Colonic mucosa (tissue), 4 donors: Measurements from ENCODE around the gene CCDC102A. TPM values are rescaled to one million over a fixed set of nuclear protein-coding genes. Genes with fewer than 3 reads are reported as not detected.

ENCODE experiments used
- DNase-seq: peaks from one replicate; pipeline ENCODE4 v3.0.0-alpha.2; 2020
- H3K27ac ChIP-seq: fragments of 200-600 bp; one replicate; pipeline ENCODE4 v1.8.0; 2021
- H3K27me3 ChIP-seq: fragments of 200-600 bp; one replicate; pipeline ENCODE4 v1.8.0; 2021
- H3K36me3 ChIP-seq: fragments of 200-600 bp; one replicate; pipeline ENCODE4 v1.8.0; 2021
- H3K4me1 ChIP-seq: fragments of 200-600 bp; one replicate; pipeline ENCODE4 v1.8.0; 2021; ENCODE audit warnings: mild to moderate bottlenecking
- H3K4me3 ChIP-seq: fragments of 200-600 bp; one replicate; pipeline ENCODE4 v1.8.0; 2021
- H3K9ac ChIP-seq, 2 donors: one replicate each; pipeline ENCODE4 v1.7.0; 2013; ENCODE audit warnings: control low read depth in 2 of 2, low read depth in 2 of 2, low read length in 2 of 2
- H3K9me3 ChIP-seq: fragments of 200-600 bp; one replicate; pipeline ENCODE4 v1.8.0; 2021
- CTCF ChIP-seq: fragments of 200-600 bp; IDR thresholded peaks from one replicate; pipeline ENCODE4 v1.8.0; 2022; ENCODE audit warnings: antibody characterized with exemption, mild to moderate bottlenecking
- intact Hi-C: fragments of 100-400 bp; cut with DNase I; formaldehyde crosslinking; loops from one replicate; pipeline ENCODE4 v1.14.1; 2022
- total RNA-seq, 2 donors: library from RNA; stranded (reverse); fragmentation: NEBNext Ultra II Directional in 1 of 2; extraction: Animal tissue kit (Norgen Biotek cat#: 25700) in 1 of 2; gene quantifications; one replicate each; pipeline ENCODE4 v1.2.1, GENCODE V29; 2021
- donor health status: healthy.
- donor health status: DM: no; HTN: no; CAD: no.
- donor health status: DM: no; HTN: no; CAD: no.

Gene CCDC102A
- total RNA-seq, 2 donors from 2014 or later, result 1.9 to 2.5 TPM

- Histone ChIP-seq H3K4me1 (no peaks in the 10 kb centered on the region), H3K9ac (no peak overlapping the region), H3K27me3 (no peaks in the 10 kb centered on the region), H3K4me3 (no peak overlapping the region), H3K9me3 (no peaks in the 10 kb centered on the region), H3K27ac (no peak overlapping the region), H3K36me3 (no peaks in the 10 kb centered on the region)
- no peak for DNase-seq
- no peak for TF ChIP-seq CTCF
- intact Hi-C loops, result no loop called here
Measured at GRCh38 chr16:57568173-57568678, 31.9 kb upstream of the CCDC102A start.

GRCh38 chr16:57567691-57568090 lies 31.3 kb upstream of the CCDC102A start:
- H3K9me3 ChIP-seq, result no peaks in the 10 kb centered on the region
- H3K27me3 ChIP-seq, result no peaks in the 10 kb centered on the region
- H3K36me3 ChIP-seq, result no peaks in the 10 kb centered on the region
- no peak overlapping the region for H3K4me3 ChIP-seq
- no peaks in the 10 kb centered on the region for H3K4me1 ChIP-seq
- no peak overlapping the region for H3K9ac ChIP-seq
- TF ChIP-seq CTCF, result no peak
- no peak for DNase-seq
- intact Hi-C loops, result no loop called here
- no peak overlapping the region for H3K27ac ChIP-seq

GRCh38 chr16:57566436-57566835 lies 30.1 kb upstream of the CCDC102A start:
- H3K9me3 ChIP-seq, result no peaks in the 10 kb centered on the region
- intact Hi-C loops, result no loop called here
- no peak overlapping the region for H3K4me3 ChIP-seq
- no peak for DNase-seq
- H3K4me1 ChIP-seq, result no peaks in the 10 kb centered on the region
- H3K36me3 ChIP-seq, result no peaks in the 10 kb centered on the region
- H3K27ac ChIP-seq, result no peak overlapping the region
- no peaks in the 10 kb centered on the region for H3K27me3 ChIP-seq
- no peak overlapping the region for H3K9ac ChIP-seq
- no peak for TF ChIP-seq CTCF

GRCh38 chr16:57565461-57565860 lies 29.1 kb upstream of the CCDC102A start:
- no peaks in the 10 kb centered on the region for H3K9me3 ChIP-seq
- DNase-seq, result no peak
- H3K4me3 ChIP-seq, result no peak overlapping the region
- no peaks in the 10 kb centered on the region for H3K36me3 ChIP-seq
- no peaks in the 10 kb centered on the region for H3K4me1 ChIP-seq
- TF ChIP-seq CTCF, result no peak
- intact Hi-C loops, result no loop called here
- no peak overlapping the region for H3K27ac ChIP-seq
- H3K9ac ChIP-seq, result no peak overlapping the region
- no peaks in the 10 kb centered on the region for H3K27me3 ChIP-seq

GRCh38 chr16:57564571-57565270 lies 28.4 kb upstream of the CCDC102A start:
- no peak for TF ChIP-seq CTCF
- no peak for DNase-seq
- Histone ChIP-seq H3K27ac (no peak overlapping the region), H3K27me3 (no peaks in the 10 kb centered on the region), H3K9ac (no peak overlapping the region), H3K9me3 (no peaks in the 10 kb centered on the region), H3K4me3 (no peak overlapping the region), H3K36me3 (no peaks in the 10 kb centered on the region), H3K4me1 (no peaks in the 10 kb centered on the region)
- intact Hi-C loops, result no loop called here
